Measurements from ENCODE around the gene ASB18. TPM values are rescaled to one million over a fixed set of nuclear protein-coding genes. Genes with fewer than 3 reads are reported as not detected.

ASB18 gene
- total RNA-seq, 1 donor from 2014 or later: not detected

DNA sequence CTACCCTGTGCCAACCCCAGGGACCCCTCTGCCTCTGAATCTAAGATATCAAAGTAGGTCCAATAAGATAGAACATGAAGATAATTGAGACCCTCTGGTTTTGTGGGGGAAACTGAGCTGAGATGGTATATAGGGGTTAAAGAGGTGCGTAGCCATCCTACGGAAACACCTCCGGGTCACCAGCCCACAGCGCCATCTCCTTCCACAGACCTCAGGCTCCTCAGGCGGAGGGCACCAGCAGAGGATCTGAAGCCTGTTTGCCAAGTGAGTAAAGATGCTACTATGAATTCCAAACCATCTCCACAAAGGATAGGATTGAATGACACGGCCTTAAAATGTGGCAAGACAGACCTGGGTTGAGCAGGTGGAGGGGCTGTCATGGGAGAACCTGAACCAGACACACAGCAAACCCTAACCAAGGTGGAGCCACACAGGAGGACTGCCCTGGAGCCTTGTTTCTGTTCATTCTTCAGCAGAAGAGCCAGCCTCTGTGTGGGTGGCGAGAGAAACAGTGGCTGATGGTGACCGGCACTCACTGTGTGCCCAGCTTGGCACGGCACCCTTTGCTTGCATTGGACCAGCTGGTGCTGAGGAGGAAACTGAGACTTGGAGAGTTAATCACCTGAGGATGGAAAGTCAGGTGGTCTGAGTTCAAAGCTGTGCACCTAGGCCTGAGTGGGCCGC lies 106.2 kb downstream of the ASB18 start:
- no peak overlapping the region for H3K27ac Mint-ChIP-seq (ENCODE audit: unreplicated experiment)
- TF ChIP-seq, protein P1, sequence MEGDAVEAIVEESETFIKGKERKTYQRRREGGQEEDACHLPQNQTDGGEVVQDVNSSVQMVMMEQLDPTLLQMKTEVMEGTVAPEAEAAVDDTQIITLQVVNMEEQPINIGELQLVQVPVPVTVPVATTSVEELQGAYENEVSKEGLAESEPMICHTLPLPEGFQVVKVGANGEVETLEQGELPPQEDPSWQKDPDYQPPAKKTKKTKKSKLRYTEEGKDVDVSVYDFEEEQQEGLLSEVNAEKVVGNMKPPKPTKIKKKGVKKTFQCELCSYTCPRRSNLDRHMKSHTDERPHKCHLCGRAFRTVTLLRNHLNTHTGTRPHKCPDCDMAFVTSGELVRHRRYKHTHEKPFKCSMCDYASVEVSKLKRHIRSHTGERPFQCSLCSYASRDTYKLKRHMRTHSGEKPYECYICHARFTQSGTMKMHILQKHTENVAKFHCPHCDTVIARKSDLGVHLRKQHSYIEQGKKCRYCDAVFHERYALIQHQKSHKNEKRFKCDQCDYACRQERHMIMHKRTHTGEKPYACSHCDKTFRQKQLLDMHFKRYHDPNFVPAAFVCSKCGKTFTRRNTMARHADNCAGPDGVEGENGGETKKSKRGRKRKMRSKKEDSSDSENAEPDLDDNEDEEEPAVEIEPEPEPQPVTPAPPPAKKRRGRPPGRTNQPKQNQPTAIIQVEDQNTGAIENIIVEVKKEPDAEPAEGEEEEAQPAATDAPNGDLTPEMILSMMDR (IDR thresholded peaks at IDR 0.05): no peak
- no peaks in the 10 kb centered on the region for H3K27me3 Mint-ChIP-seq (ENCODE audit: unreplicated experiment)
- peaks cover 16% of the 10 kb centered on the region for H3K4me1 Mint-ChIP-seq (ENCODE audit: unreplicated experiment)
- peaks cover 4% of the 10 kb centered on the region for H3K9me3 Mint-ChIP-seq (ENCODE audit: unreplicated experiment)
- H3K4me3 Mint-ChIP-seq (ENCODE audit: unreplicated experiment): no peak overlapping the region
- no peaks in the 10 kb centered on the region for H3K36me3 Mint-ChIP-seq (ENCODE audit: unreplicated experiment)
- DNase-seq (ENCODE audit: extremely low spot score, unreplicated experiment): no peak

DNA sequence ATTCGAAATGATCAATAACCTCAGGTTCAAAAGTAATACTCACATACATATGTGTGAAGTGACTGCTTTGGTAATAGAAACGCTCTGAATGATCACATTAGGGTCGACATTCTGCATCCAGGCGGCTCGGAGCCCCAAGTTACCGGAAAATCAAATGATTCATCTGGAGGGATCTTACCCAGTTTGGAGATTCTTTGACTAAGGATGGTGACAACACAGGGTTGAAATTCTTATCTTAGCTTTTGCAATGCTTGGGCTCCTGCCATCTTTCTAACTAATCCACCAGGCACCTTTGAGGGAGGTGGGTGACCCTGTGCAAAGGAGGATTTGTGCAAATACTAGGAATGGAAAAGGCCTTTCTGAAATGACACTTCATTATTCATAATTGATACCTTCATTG lies 106.8 kb downstream of the ASB18 start:
- Mint-ChIP-seq H3K36me3 (ENCODE audit: unreplicated experiment) (peaks cover 2% of the 10 kb centered on the region), H3K4me3 (ENCODE audit: unreplicated experiment) (no peak overlapping the region), H3K4me1 (ENCODE audit: unreplicated experiment) (peaks cover 12% of the 10 kb centered on the region), H3K27me3 (ENCODE audit: unreplicated experiment) (no peaks in the 10 kb centered on the region), H3K27ac (ENCODE audit: unreplicated experiment) (no peak overlapping the region), H3K9me3 (ENCODE audit: unreplicated experiment) (peaks cover 4% of the 10 kb centered on the region)
- TF ChIP-seq, protein P1 (IDR thresholded peaks at IDR 0.05): no peak
- DNase-seq (ENCODE audit: extremely low spot score, unreplicated experiment): no peak

DNA sequence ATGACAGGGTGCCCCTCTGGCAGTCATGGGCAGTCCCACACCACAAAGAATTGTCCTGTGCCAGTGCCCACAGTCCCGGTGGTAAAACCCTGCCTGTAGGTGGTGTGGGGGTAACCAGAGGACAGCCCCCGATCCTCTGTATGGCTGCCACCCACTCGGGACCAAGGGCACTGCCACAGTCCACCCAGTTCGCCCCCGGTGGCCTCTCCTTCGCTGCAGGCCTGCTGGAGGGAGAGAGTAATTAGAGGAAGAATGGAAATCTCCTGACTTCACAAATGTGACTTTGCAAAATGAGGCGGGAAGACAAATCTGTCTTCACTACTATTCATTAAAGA lies 107.4 kb downstream of the ASB18 start:
- TF ChIP-seq, protein P1 (IDR thresholded peaks at IDR 0.05): no peak
- H3K4me3 Mint-ChIP-seq (ENCODE audit: unreplicated experiment): no peak overlapping the region
- DNase-seq (ENCODE audit: extremely low spot score, unreplicated experiment): no peak
- peaks cover 7% of the 10 kb centered on the region for H3K4me1 Mint-ChIP-seq (ENCODE audit: unreplicated experiment)
- peaks cover 2% of the 10 kb centered on the region for H3K36me3 Mint-ChIP-seq (ENCODE audit: unreplicated experiment)
- no peak overlapping the region for H3K27ac Mint-ChIP-seq (ENCODE audit: unreplicated experiment)
- peaks cover 4% of the 10 kb centered on the region for H3K9me3 Mint-ChIP-seq (ENCODE audit: unreplicated experiment)
- H3K27me3 Mint-ChIP-seq (ENCODE audit: unreplicated experiment): no peaks in the 10 kb centered on the region

DNA sequence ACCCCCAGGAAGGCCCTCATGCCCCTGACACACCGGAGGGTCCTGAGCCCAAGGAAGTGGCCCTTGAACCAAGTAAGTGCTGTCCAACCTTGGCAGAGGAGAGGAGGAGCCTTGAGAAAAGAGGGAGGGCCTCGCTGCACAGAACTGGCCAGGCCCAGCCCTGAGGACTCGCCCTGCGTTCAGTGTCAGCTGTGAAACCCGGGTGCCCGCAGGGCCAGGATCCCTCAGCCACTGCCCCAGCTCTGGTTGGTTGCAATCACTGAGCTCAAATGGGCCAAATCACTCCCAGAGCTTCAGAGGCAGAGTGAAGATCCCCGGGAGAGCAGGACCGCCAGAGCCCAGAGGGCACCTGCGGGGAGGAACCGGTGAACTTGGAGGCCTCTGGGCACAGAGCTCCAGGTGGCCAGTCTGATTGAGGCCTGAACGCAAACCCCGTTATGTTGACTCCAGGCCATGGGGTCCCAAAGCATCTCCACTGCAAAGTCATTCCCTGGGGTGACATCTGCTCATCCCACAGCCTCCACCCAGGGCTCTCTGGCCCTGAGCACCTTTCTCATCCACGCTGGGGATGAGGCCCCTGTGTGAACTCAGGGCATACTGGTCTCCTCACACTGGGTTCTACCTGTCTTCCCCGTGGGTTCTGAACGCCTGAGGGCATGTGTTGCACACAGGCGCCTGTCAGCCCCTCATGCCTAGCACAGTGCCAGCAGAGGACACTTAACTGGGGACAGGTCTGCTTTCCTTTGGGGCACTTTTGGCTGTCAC lies 107.9 kb downstream of the ASB18 start:
- TF ChIP-seq, protein P1 (IDR thresholded peaks at IDR 0.05): no peak
- H3K27me3 Mint-ChIP-seq (ENCODE audit: unreplicated experiment): no peaks in the 10 kb centered on the region
- H3K9me3 Mint-ChIP-seq (ENCODE audit: unreplicated experiment): peaks cover 4% of the 10 kb centered on the region
- no peak overlapping the region for H3K27ac Mint-ChIP-seq (ENCODE audit: unreplicated experiment)
- DNase-seq (ENCODE audit: extremely low spot score, unreplicated experiment): no peak
- peaks cover 1% of the 10 kb centered on the region for H3K4me1 Mint-ChIP-seq (ENCODE audit: unreplicated experiment)
- H3K4me3 Mint-ChIP-seq (ENCODE audit: unreplicated experiment): no peak overlapping the region
- H3K36me3 Mint-ChIP-seq (ENCODE audit: unreplicated experiment): peaks cover 2% of the 10 kb centered on the region

DNA sequence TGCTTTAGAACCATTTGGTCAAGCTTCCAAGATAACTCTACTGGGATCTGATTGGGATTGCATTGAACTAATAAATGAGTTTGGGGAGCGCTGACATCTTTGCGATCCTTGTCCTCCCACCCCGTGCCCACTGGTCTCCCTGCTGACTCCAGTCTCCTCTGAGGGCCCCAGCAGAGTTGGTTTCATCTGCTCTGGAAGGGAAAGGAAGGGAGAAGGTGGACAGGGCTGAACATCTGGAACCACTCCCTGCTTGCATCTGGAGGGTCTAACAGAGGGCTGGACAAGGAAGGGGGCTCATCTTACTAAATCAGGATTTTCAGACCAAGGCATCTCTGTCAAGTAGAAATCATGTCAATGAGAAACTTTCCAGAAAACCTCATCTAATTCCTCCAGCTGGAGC lies 108.8 kb downstream of the ASB18 start:
- Mint-ChIP-seq H3K27ac (ENCODE audit: unreplicated experiment) (no peak overlapping the region), H3K4me3 (ENCODE audit: unreplicated experiment) (no peak overlapping the region), H3K27me3 (ENCODE audit: unreplicated experiment) (no peaks in the 10 kb centered on the region), H3K4me1 (ENCODE audit: unreplicated experiment) (no peaks in the 10 kb centered on the region), H3K9me3 (ENCODE audit: unreplicated experiment) (peaks cover 10% of the 10 kb centered on the region), H3K36me3 (ENCODE audit: unreplicated experiment) (peaks cover 2% of the 10 kb centered on the region)
- TF ChIP-seq, protein P1 (IDR thresholded peaks at IDR 0.05): no peak
- DNase-seq (ENCODE audit: extremely low spot score, unreplicated experiment): no peak
